Stimulated activated memory B cell treated with anti-CD40 and anti-IgM and Interleukin-4, amounts not matched to agents 10 μg/mL and 1 μg/mL and 100 μg/mL, for 72 hours (primary cell): ENCODE results near the gene ATM.

Source experiments
- ATAC-seq: fragments of 150-1000 bp; cut with Tn5 transposase; 2 replicates; pipeline ENCODE4 v1.10.0; 2021
- H3K27ac Mint-ChIP-seq: one replicate; pipeline ENCODE4 v1.8.0; 2022; ENCODE audit warnings: mild to moderate bottlenecking, mixed read lengths
- H3K27me3 Mint-ChIP-seq: one replicate; pipeline ENCODE4 v1.8.0; 2022; ENCODE audit warnings: mixed read lengths
- H3K36me3 Mint-ChIP-seq: one replicate; pipeline ENCODE4 v1.8.0; 2022; ENCODE audit warnings: mixed read lengths
- H3K4me1 Mint-ChIP-seq: one replicate; pipeline ENCODE4 v1.8.0; 2022; ENCODE audit warnings: mixed read lengths
- H3K4me3 Mint-ChIP-seq: one replicate; pipeline ENCODE4 v1.8.0; 2022; ENCODE audit warnings: mild to moderate bottlenecking, moderate library complexity, mixed read lengths
- H3K9me3 Mint-ChIP-seq: one replicate; pipeline ENCODE4 v1.8.0; 2022; ENCODE audit warnings: mixed read lengths

ATM gene

GRCh38 chr11:108210441-108210840, 12.4 kb upstream of the ATM start:
- Mint-ChIP-seq H3K4me1 (peaks cover 37% of the 10 kb centered on the region), H3K36me3 (peaks cover 71% of the 10 kb centered on the region), H3K9me3 (peaks cover 3% of the 10 kb centered on the region), H3K4me3 (no peak overlapping the region), H3K27ac (no peak overlapping the region), H3K27me3 (no peaks in the 10 kb centered on the region)
- no peak for ATAC-seq

GRCh38 chr11:108213784-108214183, 9.1 kb upstream of the ATM start:
- Mint-ChIP-seq H3K9me3 (no peaks in the 10 kb centered on the region), H3K27ac (no peak overlapping the region), H3K4me1 (peaks cover 52% of the 10 kb centered on the region), H3K27me3 (no peaks in the 10 kb centered on the region), H3K36me3 (peaks cover 56% of the 10 kb centered on the region), H3K4me3 (no peak overlapping the region)
- no peak for ATAC-seq

- H3K27me3 Mint-ChIP-seq = no peaks in the 10 kb centered on the region
- H3K9me3 Mint-ChIP-seq = no peaks in the 10 kb centered on the region
- peaks cover 66% of the 10 kb centered on the region for H3K4me1 Mint-ChIP-seq
- H3K4me3 Mint-ChIP-seq = no peak overlapping the region
- H3K27ac Mint-ChIP-seq = no peak overlapping the region
- H3K36me3 Mint-ChIP-seq = peaks cover 50% of the 10 kb centered on the region
- ATAC-seq = no peak
These were observed 5.9 kb upstream of the ATM start for GRCh38 chr11:108216988-108217387.

- peaks cover 50% of the 10 kb centered on the region for H3K36me3 Mint-ChIP-seq
- H3K4me1 Mint-ChIP-seq = peaks cover 65% of the 10 kb centered on the region
- H3K9me3 Mint-ChIP-seq = no peaks in the 10 kb centered on the region
- H3K4me3 Mint-ChIP-seq = no peak overlapping the region
- ATAC-seq = no peak
- H3K27me3 Mint-ChIP-seq = no peaks in the 10 kb centered on the region
- H3K27ac Mint-ChIP-seq = peak overlapping the region; percentile 11
These were observed 4.4 kb upstream of the ATM start for GRCh38 chr11:108218455-108218854.

- H3K27me3 Mint-ChIP-seq = no peaks in the 10 kb centered on the region
- peak overlapping the region; percentile 22 for H3K4me3 Mint-ChIP-seq
- peaks cover 48% of the 10 kb centered on the region for H3K36me3 Mint-ChIP-seq
- ATAC-seq = no peak
- peak overlapping the region; percentile 11 for H3K27ac Mint-ChIP-seq
- no peaks in the 10 kb centered on the region for H3K9me3 Mint-ChIP-seq
- peaks cover 58% of the 10 kb centered on the region for H3K4me1 Mint-ChIP-seq
These were observed 3.7 kb upstream of the ATM start for GRCh38 chr11:108218912-108219783.

GRCh38 chr11:108220721-108221336, 2.0 kb upstream of the ATM start:
- peaks cover 62% of the 10 kb centered on the region for H3K4me1 Mint-ChIP-seq

GRCh38 chr11:108221371-108221770, 1.5 kb upstream of the ATM start:
- Mint-ChIP-seq H3K4me1 (peaks cover 65% of the 10 kb centered on the region), H3K27me3 (no peaks in the 10 kb centered on the region), H3K4me3 (no peak overlapping the region), H3K36me3 (peaks cover 35% of the 10 kb centered on the region), H3K9me3 (no peaks in the 10 kb centered on the region), H3K27ac (no peak overlapping the region)
- no peak for ATAC-seq

More at GRCh38 chr11:108220721-108221336, 2.0 kb upstream of the ATM start:
- H3K36me3 Mint-ChIP-seq = peaks cover 34% of the 10 kb centered on the region
- H3K4me3 Mint-ChIP-seq = no peak overlapping the region
- no peaks in the 10 kb centered on the region for H3K9me3 Mint-ChIP-seq
- no peaks in the 10 kb centered on the region for H3K27me3 Mint-ChIP-seq
- H3K27ac Mint-ChIP-seq = no peak overlapping the region
- ATAC-seq = no peak

GRCh38 chr11:108221911-108222573, 825 bp upstream of the ATM start:
- H3K9me3 Mint-ChIP-seq = no peaks in the 10 kb centered on the region
- peak; percentile 2 for ATAC-seq
- H3K36me3 Mint-ChIP-seq = peaks cover 38% of the 10 kb centered on the region
- no peak overlapping the region for H3K27ac Mint-ChIP-seq
- H3K27me3 Mint-ChIP-seq = no peaks in the 10 kb centered on the region
- no peak overlapping the region for H3K4me3 Mint-ChIP-seq
- H3K4me1 Mint-ChIP-seq = peaks cover 67% of the 10 kb centered on the region

- peaks cover 62% of the 10 kb centered on the region for H3K4me1 Mint-ChIP-seq
- H3K4me3 Mint-ChIP-seq = no peak overlapping the region
- no peak overlapping the region for H3K27ac Mint-ChIP-seq
- H3K9me3 Mint-ChIP-seq = no peaks in the 10 kb centered on the region
- peaks cover 34% of the 10 kb centered on the region for H3K36me3 Mint-ChIP-seq
- ATAC-seq = peak; percentile 3
- H3K27me3 Mint-ChIP-seq = no peaks in the 10 kb centered on the region
These were observed 682 bp downstream of the ATM start for GRCh38 chr11:108223348-108224149.

GRCh38 chr11:108224366-108224765, 1.5 kb downstream of the ATM start:
- Mint-ChIP-seq H3K4me3 (no peak overlapping the region), H3K27me3 (no peaks in the 10 kb centered on the region), H3K9me3 (no peaks in the 10 kb centered on the region), H3K27ac (no peak overlapping the region), H3K4me1 (peaks cover 56% of the 10 kb centered on the region), H3K36me3 (peaks cover 32% of the 10 kb centered on the region)
- no peak for ATAC-seq

- peaks cover 49% of the 10 kb centered on the region for H3K4me1 Mint-ChIP-seq
- H3K4me3 Mint-ChIP-seq = no peak overlapping the region
- H3K27me3 Mint-ChIP-seq = no peaks in the 10 kb centered on the region
- peak; percentile 51 for ATAC-seq
- no peaks in the 10 kb centered on the region for H3K9me3 Mint-ChIP-seq
- H3K36me3 Mint-ChIP-seq = peaks cover 32% of the 10 kb centered on the region
- no peak overlapping the region for H3K27ac Mint-ChIP-seq
These were observed 2.3 kb downstream of the ATM start for GRCh38 chr11:108224911-108225786.

- no peak overlapping the region for H3K27ac Mint-ChIP-seq
- no peak for ATAC-seq
- no peaks in the 10 kb centered on the region for H3K9me3 Mint-ChIP-seq
- peak overlapping the region; percentile 65 for H3K4me3 Mint-ChIP-seq
- H3K4me1 Mint-ChIP-seq = peaks cover 40% of the 10 kb centered on the region
- H3K36me3 Mint-ChIP-seq = peaks cover 31% of the 10 kb centered on the region
- H3K27me3 Mint-ChIP-seq = no peaks in the 10 kb centered on the region
These were observed 3.2 kb downstream of the ATM start for GRCh38 chr11:108226036-108226435.

- Mint-ChIP-seq H3K4me3 (no peak overlapping the region), H3K27me3 (no peaks in the 10 kb centered on the region), H3K36me3 (peaks cover 53% of the 10 kb centered on the region), H3K4me1 (peaks cover 38% of the 10 kb centered on the region), H3K9me3 (no peaks in the 10 kb centered on the region), H3K27ac (peak overlapping the region; percentile 68)
- no peak for ATAC-seq
These were observed 5.4 kb downstream of the ATM start for GRCh38 chr11:108228251-108228650.

GRCh38 chr11:108233277-108233945, 10.5 kb downstream of the ATM start:
- peaks cover 67% of the 10 kb centered on the region for H3K36me3 Mint-ChIP-seq
- H3K4me1 Mint-ChIP-seq = peaks cover 33% of the 10 kb centered on the region
- H3K27me3 Mint-ChIP-seq = no peaks in the 10 kb centered on the region
- H3K27ac Mint-ChIP-seq = peak overlapping the region; percentile 51
- no peak overlapping the region for H3K4me3 Mint-ChIP-seq
- H3K9me3 Mint-ChIP-seq = no peaks in the 10 kb centered on the region
- ATAC-seq = no peak
